Measurements from ENCODE around the gene LHCGR.

LHCGR gene

DNA sequence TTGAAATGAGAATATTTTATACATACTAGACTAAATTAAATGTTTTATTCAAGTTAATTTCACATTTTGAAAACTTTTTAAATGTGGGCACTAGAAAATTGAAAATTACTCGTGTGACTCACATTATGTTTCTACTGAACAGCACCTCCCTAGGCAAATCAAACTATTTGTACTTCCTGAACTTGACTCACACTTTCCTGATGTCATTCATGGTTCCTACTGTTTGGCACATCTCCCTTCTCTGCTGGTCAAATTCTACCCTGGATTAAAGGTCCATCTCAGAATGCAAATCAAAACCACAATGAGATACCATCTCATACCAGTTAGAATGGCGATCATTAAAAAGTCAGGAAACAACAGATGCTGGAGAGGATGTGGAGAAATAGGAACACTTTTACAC lies 16.7 kb downstream of the LHCGR start:
- POLR2A ChIA-PET = no interaction called here
- H3K4me3 ChIP-seq (ENCODE audit: low read depth, low read length) = no peak overlapping the region
- peaks cover 14% of the 10 kb centered on the region for H3K4me1 ChIP-seq (ENCODE audit: control insufficient read depth, insufficient read depth, low read length)
- H3K36me3 ChIP-seq (ENCODE audit: control insufficient read depth in 2 of 2, insufficient read depth in 1 of 2, low read length in 2 of 2) = no peaks in the 10 kb centered on the region
- CTCF ChIA-PET = no interaction called here
- H3K9me3 ChIP-seq (ENCODE audit: control insufficient read depth, insufficient read depth, low read depth, low read length) = no peaks in the 10 kb centered on the region
- H3K27ac ChIP-seq (ENCODE audit: extremely low read depth, low read depth, low read length) = no peak overlapping the region
- no peak for TF ChIP-seq GLI2 (tag by site-specific recombination; IDR thresholded peaks at IDR 0.05; ENCODE audit: borderline replicate concordance, low read depth)
- TF ChIP-seq ZSCAN16 (tag by site-specific recombination; IDR thresholded peaks at IDR 0.05) = no peak
- TF ChIP-seq ZNF19 (tag by site-specific recombination; IDR thresholded peaks at IDR 0.05; ENCODE audit: low read depth) = no peak
- TF ChIP-seq ZNF239 (tag by site-specific recombination; IDR thresholded peaks at IDR 0.05) = no peak
- TF ChIP-seq ZSCAN30 (tag by site-specific recombination; IDR thresholded peaks at IDR 0.05) = no peak
- TF ChIP-seq, protein P1, sequence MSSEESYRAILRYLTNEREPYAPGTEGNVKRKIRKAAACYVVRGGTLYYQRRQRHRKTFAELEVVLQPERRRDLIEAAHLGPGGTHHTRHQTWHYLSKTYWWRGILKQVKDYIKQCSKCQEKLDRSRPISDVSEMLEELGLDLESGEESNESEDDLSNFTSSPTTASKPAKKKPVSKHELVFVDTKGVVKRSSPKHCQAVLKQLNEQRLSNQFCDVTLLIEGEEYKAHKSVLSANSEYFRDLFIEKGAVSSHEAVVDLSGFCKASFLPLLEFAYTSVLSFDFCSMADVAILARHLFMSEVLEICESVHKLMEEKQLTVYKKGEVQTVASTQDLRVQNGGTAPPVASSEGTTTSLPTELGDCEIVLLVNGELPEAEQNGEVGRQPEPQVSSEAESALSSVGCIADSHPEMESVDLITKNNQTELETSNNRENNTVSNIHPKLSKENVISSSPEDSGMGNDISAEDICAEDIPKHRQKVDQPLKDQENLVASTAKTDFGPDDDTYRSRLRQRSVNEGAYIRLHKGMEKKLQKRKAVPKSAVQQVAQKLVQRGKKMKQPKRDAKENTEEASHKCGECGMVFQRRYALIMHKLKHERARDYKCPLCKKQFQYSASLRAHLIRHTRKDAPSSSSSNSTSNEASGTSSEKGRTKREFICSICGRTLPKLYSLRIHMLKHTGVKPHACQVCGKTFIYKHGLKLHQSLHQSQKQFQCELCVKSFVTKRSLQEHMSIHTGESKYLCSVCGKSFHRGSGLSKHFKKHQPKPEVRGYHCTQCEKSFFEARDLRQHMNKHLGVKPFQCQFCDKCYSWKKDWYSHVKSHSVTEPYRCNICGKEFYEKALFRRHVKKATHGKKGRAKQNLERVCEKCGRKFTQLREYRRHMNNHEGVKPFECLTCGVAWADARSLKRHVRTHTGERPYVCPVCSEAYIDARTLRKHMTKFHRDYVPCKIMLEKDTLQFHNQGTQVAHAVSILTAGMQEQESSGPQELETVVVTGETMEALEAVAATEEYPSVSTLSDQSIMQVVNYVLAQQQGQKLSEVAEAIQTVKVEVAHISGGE (tag by site-specific recombination; conservative IDR thresholded peaks at IDR 0.05; ENCODE audit: low read depth) = no peak

DNA sequence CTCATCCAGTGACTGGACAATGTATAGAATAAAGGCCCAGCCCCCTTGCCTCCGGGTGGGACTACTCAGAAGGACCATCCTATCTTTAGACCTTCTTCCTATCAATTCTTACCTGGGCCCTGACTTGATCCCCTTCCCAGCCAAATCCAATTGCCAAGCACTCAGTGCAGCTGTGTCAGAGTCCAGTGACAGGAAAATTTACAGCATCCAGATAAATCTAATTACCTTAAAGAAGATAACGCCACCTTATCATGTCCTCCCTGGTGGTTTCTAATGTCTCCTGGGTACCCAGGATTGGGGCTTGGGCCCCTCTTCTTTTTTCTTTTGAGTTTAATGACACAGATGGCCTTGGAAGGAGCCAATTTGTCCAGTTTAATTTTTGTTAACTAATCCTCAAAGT lies 19.3 kb downstream of the LHCGR start:
- H3K4me3 ChIP-seq (ENCODE audit: low read depth, low read length) = no peak overlapping the region
- ChIA-PET POLR2A (no interaction called here), CTCF (no interaction called here)
- H3K9me3 ChIP-seq (ENCODE audit: control insufficient read depth, insufficient read depth, low read depth, low read length) = no peaks in the 10 kb centered on the region
- H3K36me3 ChIP-seq (ENCODE audit: control insufficient read depth in 2 of 2, insufficient read depth in 1 of 2, low read length in 2 of 2) = no peaks in the 10 kb centered on the region
- TF ChIP-seq SETDB1 (IDR thresholded peaks at IDR 0.05; ENCODE audit: insufficient read length, low read length) = no peak
- peaks cover 31% of the 10 kb centered on the region for H3K4me1 ChIP-seq (ENCODE audit: control insufficient read depth, insufficient read depth, low read length)
- H3K27ac ChIP-seq (ENCODE audit: extremely low read depth, low read depth, low read length) = no peak overlapping the region

DNA sequence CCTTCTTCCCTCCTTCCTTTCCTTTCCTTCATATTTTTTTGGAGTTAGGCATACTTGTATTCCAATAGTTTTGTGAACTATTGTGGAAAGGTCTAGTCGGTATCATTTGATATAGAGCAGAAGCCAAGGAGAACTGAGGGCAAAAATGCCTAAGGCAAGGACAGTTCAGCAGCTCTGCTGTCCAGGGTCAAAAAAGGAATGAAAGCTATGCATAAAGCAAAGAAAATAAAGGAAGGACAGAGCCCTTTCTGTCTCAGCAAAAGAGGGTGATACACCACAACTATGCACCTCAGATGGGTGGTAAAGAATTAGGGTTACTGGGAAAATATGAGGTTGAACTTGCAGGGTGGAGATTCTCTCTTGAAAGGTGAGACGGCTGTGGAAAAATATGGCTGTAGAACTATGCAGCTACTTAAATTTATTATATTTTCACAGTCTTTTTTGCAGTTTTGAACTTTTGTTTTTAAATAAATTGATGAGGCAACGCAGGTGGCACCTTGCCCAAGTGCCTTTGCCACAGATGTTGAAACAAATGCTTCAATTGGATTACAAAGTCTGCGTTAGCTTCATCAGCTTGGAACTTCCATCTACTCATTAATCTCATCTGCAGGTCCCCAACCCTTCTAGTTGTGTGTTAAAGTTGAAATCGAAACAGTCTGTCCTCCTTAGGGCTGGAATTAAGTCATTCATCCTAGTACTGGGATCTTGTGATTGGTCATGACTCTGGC lies 20.8 kb downstream of the LHCGR start:
- H3K36me3 ChIP-seq (ENCODE audit: control insufficient read depth in 2 of 2, insufficient read depth in 1 of 2, low read length in 2 of 2) = no peaks in the 10 kb centered on the region
- ChIA-PET CTCF (no interaction called here), POLR2A (no interaction called here)
- H3K27ac ChIP-seq (ENCODE audit: extremely low read depth, low read depth, low read length) = no peak overlapping the region
- H3K9me3 ChIP-seq (ENCODE audit: control insufficient read depth, insufficient read depth, low read depth, low read length) = no peaks in the 10 kb centered on the region
- H3K4me3 ChIP-seq (ENCODE audit: low read depth, low read length) = no peak overlapping the region
- no peak for TF ChIP-seq ZNF544 (tag by site-specific recombination; IDR thresholded peaks at IDR 0.05)
- TF ChIP-seq, protein P1 (tag by site-specific recombination; conservative IDR thresholded peaks at IDR 0.05; ENCODE audit: low read depth) = no peak
- TF ChIP-seq KLF1 (tag by site-specific recombination; IDR thresholded peaks at IDR 0.05) = no peak
- no peak for TF ChIP-seq ZNF610 (tag by site-specific recombination; IDR thresholded peaks at IDR 0.05; ENCODE audit: borderline replicate concordance)
- TF ChIP-seq GLI4 (tag by site-specific recombination; IDR thresholded peaks at IDR 0.05) = no peak
- TF ChIP-seq, protein P2, sequence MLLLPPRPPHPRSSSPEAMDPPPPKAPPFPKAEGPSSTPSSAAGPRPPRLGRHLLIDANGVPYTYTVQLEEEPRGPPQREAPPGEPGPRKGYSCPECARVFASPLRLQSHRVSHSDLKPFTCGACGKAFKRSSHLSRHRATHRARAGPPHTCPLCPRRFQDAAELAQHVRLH (tag by site-specific recombination; IDR thresholded peaks at IDR 0.05) = no peak
- TF ChIP-seq, protein P3, sequence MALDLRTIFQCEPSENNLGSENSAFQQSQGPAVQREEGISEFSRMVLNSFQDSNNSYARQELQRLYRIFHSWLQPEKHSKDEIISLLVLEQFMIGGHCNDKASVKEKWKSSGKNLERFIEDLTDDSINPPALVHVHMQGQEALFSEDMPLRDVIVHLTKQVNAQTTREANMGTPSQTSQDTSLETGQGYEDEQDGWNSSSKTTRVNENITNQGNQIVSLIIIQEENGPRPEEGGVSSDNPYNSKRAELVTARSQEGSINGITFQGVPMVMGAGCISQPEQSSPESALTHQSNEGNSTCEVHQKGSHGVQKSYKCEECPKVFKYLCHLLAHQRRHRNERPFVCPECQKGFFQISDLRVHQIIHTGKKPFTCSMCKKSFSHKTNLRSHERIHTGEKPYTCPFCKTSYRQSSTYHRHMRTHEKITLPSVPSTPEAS (tag by site-specific recombination; IDR thresholded peaks at IDR 0.05) = no peak
- TF ChIP-seq, protein P4, sequence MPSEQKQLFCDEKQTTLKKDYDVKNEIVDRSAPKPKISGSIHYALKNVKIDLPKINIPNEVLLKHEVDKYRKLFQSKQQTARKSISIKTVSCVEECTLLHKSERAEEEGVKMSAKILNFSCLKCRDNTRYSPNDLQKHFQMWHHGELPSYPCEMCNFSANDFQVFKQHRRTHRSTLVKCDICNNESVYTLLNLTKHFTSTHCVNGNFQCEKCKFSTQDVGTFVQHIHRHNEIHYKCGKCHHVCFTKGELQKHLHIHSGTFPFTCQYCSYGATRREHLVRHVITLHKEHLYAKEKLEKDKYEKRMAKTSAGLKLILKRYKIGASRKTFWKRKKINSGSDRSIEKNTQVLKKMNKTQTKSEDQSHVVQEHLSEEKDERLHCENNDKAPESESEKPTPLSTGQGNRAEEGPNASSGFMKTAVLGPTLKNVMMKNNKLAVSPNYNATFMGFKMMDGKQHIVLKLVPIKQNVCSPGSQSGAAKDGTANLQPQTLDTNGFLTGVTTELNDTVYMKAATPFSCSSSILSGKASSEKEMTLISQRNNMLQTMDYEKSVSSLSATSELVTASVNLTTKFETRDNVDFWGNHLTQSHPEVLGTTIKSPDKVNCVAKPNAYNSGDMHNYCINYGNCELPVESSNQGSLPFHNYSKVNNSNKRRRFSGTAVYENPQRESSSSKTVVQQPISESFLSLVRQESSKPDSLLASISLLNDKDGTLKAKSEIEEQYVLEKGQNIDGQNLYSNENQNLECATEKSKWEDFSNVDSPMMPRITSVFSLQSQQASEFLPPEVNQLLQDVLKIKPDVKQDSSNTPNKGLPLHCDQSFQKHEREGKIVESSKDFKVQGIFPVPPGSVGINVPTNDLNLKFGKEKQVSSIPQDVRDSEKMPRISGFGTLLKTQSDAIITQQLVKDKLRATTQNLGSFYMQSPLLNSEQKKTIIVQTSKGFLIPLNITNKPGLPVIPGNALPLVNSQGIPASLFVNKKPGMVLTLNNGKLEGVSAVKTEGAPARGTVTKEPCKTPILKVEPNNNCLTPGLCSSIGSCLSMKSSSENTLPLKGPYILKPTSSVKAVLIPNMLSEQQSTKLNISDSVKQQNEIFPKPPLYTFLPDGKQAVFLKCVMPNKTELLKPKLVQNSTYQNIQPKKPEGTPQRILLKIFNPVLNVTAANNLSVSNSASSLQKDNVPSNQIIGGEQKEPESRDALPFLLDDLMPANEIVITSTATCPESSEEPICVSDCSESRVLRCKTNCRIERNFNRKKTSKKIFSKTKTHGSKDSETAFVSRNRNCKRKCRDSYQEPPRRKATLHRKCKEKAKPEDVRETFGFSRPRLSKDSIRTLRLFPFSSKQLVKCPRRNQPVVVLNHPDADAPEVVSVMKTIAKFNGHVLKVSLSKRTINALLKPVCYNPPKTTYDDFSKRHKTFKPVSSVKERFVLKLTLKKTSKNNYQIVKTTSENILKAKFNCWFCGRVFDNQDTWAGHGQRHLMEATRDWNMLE (tag by site-specific recombination; conservative IDR thresholded peaks at IDR 0.05; ENCODE audit: low read depth) = no peak
- peaks cover 43% of the 10 kb centered on the region for H3K4me1 ChIP-seq (ENCODE audit: control insufficient read depth, insufficient read depth, low read length)

Measured in HEK293 (cell line).